HT1080 (cell line): ENCODE results near the gene NR2F6. TPM values are rescaled to one million over a fixed set of nuclear protein-coding genes. Genes with fewer than 3 reads are reported as not detected.

Experiments used
- DNase-seq: peaks from one replicate; pipeline ENCODE4 v3.0.0-alpha.2; 2015; ENCODE audit warnings: low read depth
- total RNA-seq: library from RNA; depleted of rRNA; stranded (reverse); fragments of >200 nt; shearing (Covaris generic); gene quantifications from 2 replicates; pipeline ENCODE4 v1.2.3, GENCODE V29; 2014

Gene NR2F6
- total RNA-seq, 1 experiment from 2014 or later, result 89.7 TPM

- DNase-seq, result no peak
Measured at GRCh38 chr19:17240062-17240752, 5.5 kb downstream of the NR2F6 start.

GRCh38 chr19:17237747-17238706 lies 7.7 kb downstream of the NR2F6 start:
- DNase-seq, result no peak

- DNase-seq, result no peak
Measured at GRCh38 chr19:17236811-17237543, 8.7 kb downstream of the NR2F6 start.

GRCh38 chr19:17235971-17236777 lies 9.5 kb downstream of the NR2F6 start:
- no peak for DNase-seq

DNA sequence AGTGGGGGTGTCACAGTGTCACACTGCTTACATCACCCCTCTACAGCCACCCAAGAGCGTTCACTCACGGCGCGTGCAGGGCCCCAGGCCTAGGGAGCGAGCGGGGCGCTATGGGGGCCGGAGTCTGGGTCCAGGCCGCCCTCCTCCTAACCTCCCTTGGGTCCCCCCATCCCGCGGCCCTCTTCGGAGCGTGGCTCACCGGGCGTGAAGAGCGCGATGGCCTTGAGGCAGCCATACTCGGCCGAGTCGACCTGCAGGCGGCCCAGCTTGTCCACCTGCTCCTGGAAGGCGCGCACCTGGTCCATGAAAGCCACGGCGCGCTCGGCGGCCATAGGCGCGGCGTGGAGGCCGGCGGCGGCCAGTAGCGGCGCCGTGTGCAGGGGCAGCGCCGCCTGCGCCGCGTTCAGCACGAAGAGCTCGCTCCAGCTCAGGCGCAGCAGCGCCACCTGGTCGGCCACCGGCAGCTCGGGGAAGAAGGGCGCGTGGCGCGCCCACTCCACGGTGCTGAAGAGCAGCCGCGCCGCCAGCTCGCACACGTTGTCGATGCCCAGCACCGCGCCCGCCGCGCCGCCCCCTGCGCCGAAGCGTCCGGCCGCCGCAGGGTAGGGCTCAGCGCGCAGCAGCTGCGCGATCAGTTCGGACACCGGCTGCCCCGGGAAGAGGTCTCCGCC lies 10.3 kb downstream of the NR2F6 start:
- peak; percentile 67 for DNase-seq

DNA sequence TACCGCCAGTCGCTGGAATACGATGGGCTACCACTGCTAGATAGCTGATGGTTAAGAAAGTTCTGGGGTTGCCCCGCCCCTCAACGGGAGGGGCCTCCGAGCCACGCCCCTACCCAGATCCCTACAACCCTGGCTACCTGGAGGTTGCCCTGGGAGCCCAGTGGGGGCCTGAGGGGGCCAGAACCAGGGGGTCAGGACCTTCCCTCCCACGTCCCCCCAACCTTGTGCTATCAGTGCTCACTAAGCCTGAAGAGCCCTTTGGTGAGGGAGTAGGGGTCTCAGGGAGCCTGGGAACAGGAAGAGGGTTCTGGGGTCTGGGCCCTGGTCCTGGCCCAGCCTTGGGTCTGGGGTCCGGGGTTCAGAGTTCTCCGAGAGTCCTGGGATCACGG lies 10.8 kb downstream of the NR2F6 start:
- DNase-seq, result peak; percentile 64

DNA sequence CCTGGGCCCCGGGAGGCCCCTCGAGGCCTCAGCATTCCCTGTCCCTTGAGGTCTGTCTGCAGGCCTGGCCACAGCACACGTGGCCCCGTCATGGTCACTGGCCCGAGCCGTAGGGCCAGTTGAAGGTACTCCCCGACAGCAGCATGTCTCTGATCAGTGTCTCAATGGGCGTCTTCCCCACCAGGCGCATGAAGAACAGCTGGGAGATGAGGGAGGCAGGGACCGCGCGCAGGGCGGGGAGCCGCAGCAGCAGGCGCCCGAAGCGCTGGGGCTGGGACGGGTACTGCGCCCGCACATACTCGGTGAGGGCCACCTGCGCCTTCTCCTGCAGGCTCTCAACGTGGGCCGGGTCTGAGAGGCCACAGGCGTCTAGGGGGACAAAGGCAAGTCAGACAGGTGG lies 13.5 kb downstream of the NR2F6 start:
- DNase-seq, result no peak

GRCh38 chr19:17229890-17230289 lies 15.8 kb downstream of the NR2F6 start:
- no peak for DNase-seq

DNA sequence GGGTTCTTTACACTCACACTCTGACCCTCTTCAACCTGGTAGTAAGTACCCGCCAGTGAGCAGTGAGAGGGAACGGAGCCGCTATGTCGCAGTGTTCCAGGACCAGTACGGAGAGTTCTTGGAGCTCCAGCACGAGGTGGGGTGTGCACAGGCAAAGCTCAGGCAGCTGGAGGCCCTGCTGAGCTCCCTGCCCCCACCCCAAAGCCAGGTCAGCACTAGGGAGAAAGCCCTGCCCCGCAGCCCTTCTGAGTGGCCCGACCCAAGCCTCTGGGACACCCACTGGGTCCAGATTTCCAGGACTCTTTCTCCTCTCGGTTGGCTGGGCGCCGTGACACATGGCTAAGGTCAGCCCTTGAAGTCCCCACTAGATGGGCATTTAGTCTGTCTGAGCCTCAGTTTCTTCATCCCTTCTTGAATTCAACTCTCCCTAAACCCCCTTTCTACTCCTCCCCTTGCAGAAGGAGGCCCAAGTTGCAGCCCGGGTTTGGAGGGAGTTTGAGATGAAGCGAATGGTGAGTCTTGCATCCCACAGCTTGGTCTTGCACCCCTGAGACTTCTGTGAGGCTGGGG lies 17.8 kb downstream of the NR2F6 start:
- no peak for DNase-seq

DNA sequence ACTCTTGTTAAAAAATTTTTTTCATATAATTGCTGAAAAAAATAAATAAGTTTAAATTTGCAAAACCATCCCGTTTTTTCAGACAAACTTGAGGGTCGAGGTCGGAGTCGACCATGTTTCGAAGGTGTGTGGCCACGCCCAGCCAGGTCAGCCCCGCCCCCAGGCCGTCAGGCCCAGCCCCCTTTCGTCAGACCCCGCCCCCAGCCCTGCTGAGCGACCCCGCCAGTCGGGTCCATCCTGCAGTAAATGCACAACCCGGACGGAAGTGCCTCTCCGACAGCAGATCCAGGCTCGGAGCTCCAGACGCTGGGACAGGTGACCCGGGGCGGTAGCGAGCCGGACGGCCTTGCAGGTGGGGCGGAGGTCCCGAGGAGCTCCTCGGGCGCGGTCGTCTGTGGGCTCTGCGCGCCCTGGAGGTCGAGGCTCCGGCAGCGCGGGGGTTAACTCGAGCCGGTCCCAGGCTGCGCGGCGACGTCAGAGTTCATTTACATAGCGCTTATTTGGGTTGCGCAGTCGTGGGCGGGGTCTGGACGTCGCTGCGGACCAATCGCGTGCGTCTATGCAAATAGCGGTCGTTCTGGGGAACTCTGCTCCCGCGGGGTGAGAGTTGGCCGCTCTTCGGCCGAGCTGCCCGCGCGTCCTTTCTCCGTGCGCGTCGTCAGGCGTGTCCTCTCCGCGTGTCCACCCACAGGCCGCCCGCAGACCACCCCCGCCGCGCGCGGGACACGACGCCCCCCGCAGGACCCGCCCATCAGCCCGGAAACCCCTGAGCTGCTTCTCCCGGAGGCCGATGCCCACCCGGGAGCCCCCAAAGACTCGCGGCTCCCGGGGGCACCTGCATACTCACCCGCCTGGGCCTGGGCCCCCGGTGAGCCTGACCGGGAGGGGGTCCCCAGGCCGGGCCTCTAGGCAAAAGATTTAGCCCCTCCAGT lies 19.5 kb downstream of the NR2F6 start, which contains the start of gene OCEL1:
OCEL1 (plus strand) TSS at position 225 of the 932 bp plus-strand sequence; CDS start at position 247, 22 bp downstream.
- peak; percentile 97 for DNase-seq

- DNase-seq, result no peak
Measured at GRCh38 chr19:17225053-17225452, 20.7 kb downstream of the NR2F6 start.

DNA sequence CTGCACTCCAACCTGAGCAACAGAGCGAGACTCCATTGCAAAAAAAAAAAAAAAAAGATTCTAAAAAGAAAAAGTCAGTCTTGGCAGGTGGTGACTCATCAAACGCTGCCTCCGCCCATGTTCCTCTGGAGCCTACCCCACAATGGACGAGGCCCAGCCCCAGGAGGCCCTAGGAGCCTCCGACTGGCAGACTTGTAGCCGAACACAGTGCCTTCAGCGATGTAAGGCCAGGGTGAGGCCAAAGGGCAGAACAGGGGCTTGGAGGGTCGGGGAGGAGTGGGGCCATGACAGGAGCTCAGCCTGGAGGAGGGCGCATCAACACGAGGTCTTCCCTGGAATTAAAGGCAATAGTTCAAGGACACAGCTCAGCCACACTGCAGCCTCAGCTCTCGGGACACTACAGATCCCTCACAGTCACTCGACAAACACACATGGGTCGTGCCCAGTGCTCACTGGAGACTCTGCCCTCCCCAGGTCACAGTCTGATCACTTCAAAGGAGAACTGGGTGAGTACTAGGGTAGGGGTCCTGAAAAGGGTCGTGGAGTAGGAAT lies 25.4 kb downstream of the NR2F6 start:
- peak; percentile 78 for DNase-seq

- no peak for DNase-seq
Measured at GRCh38 chr19:17219286-17219685, 26.4 kb downstream of the NR2F6 start.

DNA sequence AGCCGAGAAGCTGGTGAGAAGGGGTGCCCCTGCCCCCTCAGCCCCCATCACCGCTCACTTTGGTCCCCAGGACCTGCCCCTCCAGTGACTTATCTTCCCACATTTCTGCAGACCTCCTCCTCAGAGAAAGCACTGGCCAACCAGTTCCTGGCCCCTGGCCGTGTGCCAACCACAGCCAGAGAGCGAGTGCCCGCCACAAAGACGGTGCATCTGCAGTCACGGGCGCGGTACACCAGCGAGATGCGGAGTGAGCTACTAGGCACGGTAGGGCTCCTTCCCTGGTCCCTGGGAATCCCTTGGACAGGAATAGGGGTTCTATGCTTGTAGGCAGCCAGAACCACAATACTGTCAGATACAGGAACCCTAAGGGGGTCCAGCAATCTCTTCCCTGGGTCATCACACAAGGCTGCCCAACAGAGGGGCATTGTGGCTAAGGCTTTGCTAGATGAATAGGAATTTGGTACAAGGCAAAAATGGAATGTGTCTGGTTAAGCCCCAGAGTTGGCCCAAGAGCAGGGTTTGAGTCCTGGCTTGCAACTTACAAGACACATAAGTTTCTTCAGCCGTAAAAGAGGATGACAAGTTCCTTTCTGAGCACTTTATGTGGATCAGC lies 29.6 kb downstream of the NR2F6 start:
- no peak for DNase-seq

GRCh38 chr19:17215127-17215971 lies 30.4 kb downstream of the NR2F6 start, which contains the start of gene USE1:
TSS of gene USE1 (plus strand) at chr19:17215357. CDS start at chr19:17215406, 49 bp downstream.
- DNase-seq, result peak; percentile 89

- no peak for DNase-seq
Measured at GRCh38 chr19:17214508-17215126, 31.1 kb downstream of the NR2F6 start.
